Spleen (tissue), 7 donors: ENCODE results near the gene PSAPL1.

ENCODE experiments used
- POLR2A ChIP-seq, 3 donors: fragments of 450-650 bp; IDR thresholded peaks; one replicate each; pipeline ENCODE4 v1.5.1; 2017; ENCODE audit warnings: antibody characterized with exemption in 3 of 3, mild to moderate bottlenecking in 1 of 3
- POLR2AphosphoS5 ChIP-seq, 3 donors: sonication (generic); formaldehyde crosslinking; IDR thresholded peaks; one replicate each; pipeline ENCODE4 v1.5.1; 2017; ENCODE audit warnings: antibody characterized with exemption in 3 of 3
- TF ChIP-seq, protein P1 (sequence below), 11 experiments: fragments of 200-600 bp in 7 of 11; fragments of 450-650 bp in 4 of 11; sonication (generic) in 4 of 11; IDR thresholded peaks in 8 of 11; conservative IDR thresholded peaks in 3 of 11; 1 replicate in 7 of 11; 2 replicates in 4 of 11; pipeline versions ENCODE4 v1.4.0 to v1.8.0; 2016 to 2021; ENCODE audit warnings: antibody characterized with exemption in 11 of 11, inconsistent platforms in 4 of 11, mild to moderate bottlenecking in 1 of 11
- donor health status: DM: no; HTN: no; CAD: no; lungs with moderate emphysema.
- donor health status: DM: no; HTN: no; CAD: no.
- donor health status: DM: no; HTN: no; CAD: no.

DNA sequence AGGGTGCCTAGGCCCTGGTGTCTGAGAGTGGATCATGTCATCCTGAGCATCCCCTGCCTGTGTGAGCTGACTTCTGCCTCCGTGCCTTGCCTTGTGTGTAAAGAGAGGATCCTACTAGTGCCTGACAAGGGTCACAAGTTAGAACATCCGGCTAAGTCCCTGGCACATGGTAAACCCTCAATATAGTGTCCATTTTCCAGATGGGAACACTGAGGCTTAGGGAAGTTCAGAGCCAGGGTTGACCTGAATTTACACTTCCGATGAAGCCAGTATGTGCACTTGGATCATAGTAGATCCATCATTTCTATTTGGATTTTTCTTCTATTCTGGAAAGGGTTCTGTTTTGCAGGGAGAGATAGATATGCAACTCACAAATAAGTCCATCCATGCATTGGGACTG, 12.5 kb upstream of the PSAPL1 start:
- TF ChIP-seq, protein P1, sequence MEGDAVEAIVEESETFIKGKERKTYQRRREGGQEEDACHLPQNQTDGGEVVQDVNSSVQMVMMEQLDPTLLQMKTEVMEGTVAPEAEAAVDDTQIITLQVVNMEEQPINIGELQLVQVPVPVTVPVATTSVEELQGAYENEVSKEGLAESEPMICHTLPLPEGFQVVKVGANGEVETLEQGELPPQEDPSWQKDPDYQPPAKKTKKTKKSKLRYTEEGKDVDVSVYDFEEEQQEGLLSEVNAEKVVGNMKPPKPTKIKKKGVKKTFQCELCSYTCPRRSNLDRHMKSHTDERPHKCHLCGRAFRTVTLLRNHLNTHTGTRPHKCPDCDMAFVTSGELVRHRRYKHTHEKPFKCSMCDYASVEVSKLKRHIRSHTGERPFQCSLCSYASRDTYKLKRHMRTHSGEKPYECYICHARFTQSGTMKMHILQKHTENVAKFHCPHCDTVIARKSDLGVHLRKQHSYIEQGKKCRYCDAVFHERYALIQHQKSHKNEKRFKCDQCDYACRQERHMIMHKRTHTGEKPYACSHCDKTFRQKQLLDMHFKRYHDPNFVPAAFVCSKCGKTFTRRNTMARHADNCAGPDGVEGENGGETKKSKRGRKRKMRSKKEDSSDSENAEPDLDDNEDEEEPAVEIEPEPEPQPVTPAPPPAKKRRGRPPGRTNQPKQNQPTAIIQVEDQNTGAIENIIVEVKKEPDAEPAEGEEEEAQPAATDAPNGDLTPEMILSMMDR (IDR thresholded peaks at IDR 0.05 in 8 of 11, conservative IDR thresholded peaks at IDR 0.05 in 3 of 11): no peak
- no peak for TF ChIP-seq POLR2A (IDR thresholded peaks at IDR 0.05)
- no peak for TF ChIP-seq POLR2AphosphoS5 (IDR thresholded peaks at IDR 0.05)
